HL-60 (cell line): ENCODE results near the gene TGM2.

Source experiments
- DNase-seq, 2 experiments: peaks; one replicate each; pipeline ENCODE4 v3.0.0-alpha.2; 2010 to 2020; ENCODE audit warnings: low read depth in 1 of 2, low spot score in 1 of 2
- H3K27ac ChIP-seq: fragments of 250-450 bp; sonication (Bioruptor Pico); replicated peaks from 2 replicates; pipeline ENCODE4 v1.5.1; 2020; ENCODE audit warnings: mild to moderate bottlenecking, moderate library complexity
- H3K27me3 ChIP-seq: fragments of 250-450 bp; sonication (Bioruptor Pico); 2 replicates; pipeline ENCODE4 v1.5.1; 2021; ENCODE audit warnings: mild to moderate bottlenecking, moderate library complexity; ENCODE audit not compliant: insufficient read depth, poor library complexity, severe bottlenecking
- H3K4me3 ChIP-seq: replicated peaks from 2 replicates; pipeline ENCODE4 v1.5.1; 2011; ENCODE audit warnings: mild to moderate bottlenecking, control low read depth, low read length; ENCODE audit not compliant: insufficient read depth
- GABPA ChIP-seq: IDR thresholded peaks from 2 replicates; pipeline ENCODE4 v1.6.1; 2012; ENCODE audit warnings: low read depth
- POLR2AphosphoS5 ChIP-seq: IDR thresholded peaks from 2 replicates; pipeline ENCODE4 v1.6.1; 2012; ENCODE audit warnings: low read depth
- SPI1 ChIP-seq: IDR thresholded peaks from 2 replicates; pipeline ENCODE4 v1.6.1; 2012; ENCODE audit warnings: low read depth, mild to moderate bottlenecking, borderline replicate concordance
- TF ChIP-seq, protein P1 (sequence below): IDR thresholded peaks from one replicate; pipeline ENCODE4 v1.5.1; 2011; ENCODE audit warnings: low read length, control low read depth, inconsistent platforms; ENCODE audit not compliant: insufficient read depth
- TF ChIP-seq, protein P2 (sequence below): IDR thresholded peaks from 2 replicates; pipeline ENCODE4 v1.6.1; 2012; ENCODE audit warnings: low read depth; ENCODE audit not compliant: insufficient replicate concordance

Gene TGM2

DNA sequence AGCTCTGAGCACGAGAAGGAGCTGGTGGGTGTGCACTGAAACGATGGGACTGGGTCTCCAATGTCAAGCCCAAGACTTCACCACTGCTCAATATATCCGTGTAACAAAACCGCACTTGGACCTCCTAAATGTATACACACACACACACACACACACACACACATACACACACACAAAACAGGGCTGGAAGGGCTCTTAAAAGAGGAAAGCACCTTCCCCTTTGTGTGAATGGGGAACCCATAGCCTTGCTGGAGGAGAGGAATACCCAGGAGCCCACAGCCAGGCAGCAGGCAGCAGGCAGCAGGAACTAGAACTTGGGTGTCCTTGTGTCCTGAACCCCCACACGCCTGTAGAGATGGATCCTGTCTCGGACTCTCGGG is 29.8 kb downstream of the TGM2 start:
- TF ChIP-seq GABPA, result no peak
- TF ChIP-seq, protein P1, sequence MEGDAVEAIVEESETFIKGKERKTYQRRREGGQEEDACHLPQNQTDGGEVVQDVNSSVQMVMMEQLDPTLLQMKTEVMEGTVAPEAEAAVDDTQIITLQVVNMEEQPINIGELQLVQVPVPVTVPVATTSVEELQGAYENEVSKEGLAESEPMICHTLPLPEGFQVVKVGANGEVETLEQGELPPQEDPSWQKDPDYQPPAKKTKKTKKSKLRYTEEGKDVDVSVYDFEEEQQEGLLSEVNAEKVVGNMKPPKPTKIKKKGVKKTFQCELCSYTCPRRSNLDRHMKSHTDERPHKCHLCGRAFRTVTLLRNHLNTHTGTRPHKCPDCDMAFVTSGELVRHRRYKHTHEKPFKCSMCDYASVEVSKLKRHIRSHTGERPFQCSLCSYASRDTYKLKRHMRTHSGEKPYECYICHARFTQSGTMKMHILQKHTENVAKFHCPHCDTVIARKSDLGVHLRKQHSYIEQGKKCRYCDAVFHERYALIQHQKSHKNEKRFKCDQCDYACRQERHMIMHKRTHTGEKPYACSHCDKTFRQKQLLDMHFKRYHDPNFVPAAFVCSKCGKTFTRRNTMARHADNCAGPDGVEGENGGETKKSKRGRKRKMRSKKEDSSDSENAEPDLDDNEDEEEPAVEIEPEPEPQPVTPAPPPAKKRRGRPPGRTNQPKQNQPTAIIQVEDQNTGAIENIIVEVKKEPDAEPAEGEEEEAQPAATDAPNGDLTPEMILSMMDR, result no peak
- TF ChIP-seq, protein P2, sequence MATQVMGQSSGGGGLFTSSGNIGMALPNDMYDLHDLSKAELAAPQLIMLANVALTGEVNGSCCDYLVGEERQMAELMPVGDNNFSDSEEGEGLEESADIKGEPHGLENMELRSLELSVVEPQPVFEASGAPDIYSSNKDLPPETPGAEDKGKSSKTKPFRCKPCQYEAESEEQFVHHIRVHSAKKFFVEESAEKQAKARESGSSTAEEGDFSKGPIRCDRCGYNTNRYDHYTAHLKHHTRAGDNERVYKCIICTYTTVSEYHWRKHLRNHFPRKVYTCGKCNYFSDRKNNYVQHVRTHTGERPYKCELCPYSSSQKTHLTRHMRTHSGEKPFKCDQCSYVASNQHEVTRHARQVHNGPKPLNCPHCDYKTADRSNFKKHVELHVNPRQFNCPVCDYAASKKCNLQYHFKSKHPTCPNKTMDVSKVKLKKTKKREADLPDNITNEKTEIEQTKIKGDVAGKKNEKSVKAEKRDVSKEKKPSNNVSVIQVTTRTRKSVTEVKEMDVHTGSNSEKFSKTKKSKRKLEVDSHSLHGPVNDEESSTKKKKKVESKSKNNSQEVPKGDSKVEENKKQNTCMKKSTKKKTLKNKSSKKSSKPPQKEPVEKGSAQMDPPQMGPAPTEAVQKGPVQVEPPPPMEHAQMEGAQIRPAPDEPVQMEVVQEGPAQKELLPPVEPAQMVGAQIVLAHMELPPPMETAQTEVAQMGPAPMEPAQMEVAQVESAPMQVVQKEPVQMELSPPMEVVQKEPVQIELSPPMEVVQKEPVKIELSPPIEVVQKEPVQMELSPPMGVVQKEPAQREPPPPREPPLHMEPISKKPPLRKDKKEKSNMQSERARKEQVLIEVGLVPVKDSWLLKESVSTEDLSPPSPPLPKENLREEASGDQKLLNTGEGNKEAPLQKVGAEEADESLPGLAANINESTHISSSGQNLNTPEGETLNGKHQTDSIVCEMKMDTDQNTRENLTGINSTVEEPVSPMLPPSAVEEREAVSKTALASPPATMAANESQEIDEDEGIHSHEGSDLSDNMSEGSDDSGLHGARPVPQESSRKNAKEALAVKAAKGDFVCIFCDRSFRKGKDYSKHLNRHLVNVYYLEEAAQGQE, result no peak
- no peak for TF ChIP-seq POLR2AphosphoS5
- no peak for TF ChIP-seq SPI1
- DNase-seq, result no peak
- H3K27me3 ChIP-seq, result no peaks in the 10 kb centered on the region

DNA sequence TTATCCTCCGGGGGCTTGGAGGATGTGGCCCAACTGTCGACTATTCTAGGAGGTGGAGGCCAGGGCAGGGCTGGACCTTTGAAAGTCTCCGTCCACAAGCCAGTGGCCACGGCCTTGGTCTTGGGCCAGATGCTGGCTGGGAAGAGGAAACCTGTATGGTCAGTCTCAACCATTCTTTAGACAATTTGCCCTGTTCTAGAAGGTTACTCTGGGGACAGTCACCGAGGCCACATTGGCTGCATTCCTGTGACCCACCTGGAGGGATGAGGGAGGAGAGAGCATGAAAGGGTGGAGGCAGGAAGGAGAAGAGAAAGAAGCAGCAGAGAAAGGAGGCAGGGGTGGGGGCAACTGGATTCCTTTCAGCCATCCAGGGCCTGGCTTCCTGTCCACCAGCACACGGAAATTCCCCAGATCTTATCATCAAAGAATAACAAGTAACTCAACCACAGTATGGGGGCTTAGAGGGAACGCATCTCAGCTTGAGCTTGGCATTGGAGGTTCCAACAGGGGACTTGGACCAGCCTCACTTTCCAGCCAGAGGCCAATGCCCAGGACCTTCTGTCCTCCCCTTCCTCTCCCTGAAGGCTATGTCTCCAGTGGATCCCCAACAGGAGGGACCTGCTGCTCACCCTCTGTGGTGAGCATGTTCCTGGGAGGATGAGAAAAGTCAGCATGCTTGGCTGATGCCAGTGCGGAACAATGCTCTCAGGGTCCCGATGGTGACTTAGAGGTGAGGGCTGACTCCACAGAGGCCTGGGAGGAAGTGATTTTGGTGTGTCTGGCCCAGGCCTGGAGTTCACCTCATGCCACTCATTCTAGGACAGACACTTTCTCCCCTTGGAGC is 30.4 kb downstream of the TGM2 start:
- no peak for TF ChIP-seq SPI1
- TF ChIP-seq, protein P1, result no peak
- TF ChIP-seq, protein P2, result no peak
- TF ChIP-seq GABPA, result no peak
- no peak for TF ChIP-seq POLR2AphosphoS5
- Histone ChIP-seq H3K4me3 (no peak overlapping the region), H3K27ac (no peak overlapping the region), H3K27me3 (no peaks in the 10 kb centered on the region)
- no peak for DNase-seq

More for the DNA sequence above, 29.8 kb downstream of the TGM2 start:
- H3K4me3 ChIP-seq, result no peak overlapping the region
- H3K27ac ChIP-seq, result no peak overlapping the region

DNA sequence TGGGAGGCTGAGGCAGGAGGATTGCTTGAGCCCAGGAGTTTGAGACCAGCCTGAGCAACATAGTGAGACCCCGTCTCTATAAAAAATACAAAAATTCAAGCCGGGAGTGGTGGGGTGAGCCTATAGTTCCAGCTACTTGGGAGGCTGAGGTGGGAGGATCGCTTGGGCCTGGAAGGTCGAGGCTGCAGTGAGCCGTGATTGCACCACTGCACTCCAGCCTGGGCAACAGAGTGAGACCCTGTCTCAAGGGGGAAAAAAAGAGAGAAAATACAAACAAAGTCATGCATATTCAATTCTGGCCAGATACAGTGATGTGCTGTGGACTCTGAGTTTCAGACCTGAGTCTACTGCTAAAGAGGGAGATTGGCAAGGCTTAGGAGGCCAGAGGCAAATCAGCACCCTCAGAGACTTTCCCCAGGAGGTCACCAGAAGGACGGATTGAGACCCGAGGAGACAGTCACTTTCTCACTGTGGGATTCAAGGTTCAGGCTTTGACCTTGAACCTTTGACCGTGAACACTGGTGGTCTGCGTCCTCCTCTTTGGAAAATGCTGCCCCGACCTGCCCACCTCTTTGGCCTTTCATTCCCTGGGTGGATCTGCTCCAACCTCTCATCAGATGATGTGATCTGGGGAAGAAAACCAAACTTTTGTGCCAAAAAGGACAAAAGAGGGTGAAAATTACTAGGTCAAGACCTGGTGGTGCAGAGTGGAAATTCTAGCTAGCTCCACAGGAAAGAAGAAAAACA is 31.2 kb downstream of the TGM2 start:
- TF ChIP-seq, protein P1, result no peak
- TF ChIP-seq, protein P2, result no peak
- TF ChIP-seq GABPA, result no peak
- TF ChIP-seq SPI1, result no peak
- no peak for TF ChIP-seq POLR2AphosphoS5
- Histone ChIP-seq H3K27ac (no peak overlapping the region), H3K27me3 (no peaks in the 10 kb centered on the region), H3K4me3 (no peak overlapping the region)
- no peak for DNase-seq
